Upper lobe of left lung (tissue), 4 donors: ENCODE results near the gene MOGAT1.

Experiments used
- CTCF ChIP-seq, 6 experiments: fragments of 450-650 bp in 4 of 6; fragments of 200-600 bp in 2 of 6; sonication (generic) in 2 of 6; IDR thresholded peaks; one replicate each; pipeline ENCODE4 v1.5.1; 2016 to 2019; ENCODE audit warnings: antibody characterized with exemption in 6 of 6
- EP300 ChIP-seq, 4 donors: sonication (generic); formaldehyde crosslinking; IDR thresholded peaks; one replicate each; pipeline ENCODE4 v1.5.1; 2017; ENCODE audit warnings: antibody characterized with exemption in 4 of 4, control low read depth in 2 of 4
- POLR2A ChIP-seq, 4 donors: fragments of 450-650 bp; IDR thresholded peaks; one replicate each; pipeline ENCODE4 v1.5.1; 2016 to 2017; ENCODE audit warnings: antibody characterized with exemption in 4 of 4, mild to moderate bottlenecking in 2 of 4
- POLR2AphosphoS5 ChIP-seq, 2 donors: sonication (generic); formaldehyde crosslinking; IDR thresholded peaks; one replicate each; pipeline ENCODE4 v1.5.1; 2017; ENCODE audit warnings: antibody characterized with exemption in 2 of 2

GRCh38 chr2:222701233-222701632, 29.8 kb downstream of the MOGAT1 start:
- no peak for TF ChIP-seq CTCF (IDR thresholded peaks at IDR 0.05)
- TF ChIP-seq POLR2AphosphoS5 (IDR thresholded peaks at IDR 0.05): no peak
- TF ChIP-seq POLR2A (IDR thresholded peaks at IDR 0.05): no peak
- TF ChIP-seq EP300 (IDR thresholded peaks at IDR 0.05): no peak
